SIG-M5 (cell line): ENCODE measurements around the gene CSF1.

Source experiments
- DNase-seq: peaks from one replicate; lab custom pipeline; 2025; lab: John Stamatoyannopoulos, UW

CSF1 gene

DNA sequence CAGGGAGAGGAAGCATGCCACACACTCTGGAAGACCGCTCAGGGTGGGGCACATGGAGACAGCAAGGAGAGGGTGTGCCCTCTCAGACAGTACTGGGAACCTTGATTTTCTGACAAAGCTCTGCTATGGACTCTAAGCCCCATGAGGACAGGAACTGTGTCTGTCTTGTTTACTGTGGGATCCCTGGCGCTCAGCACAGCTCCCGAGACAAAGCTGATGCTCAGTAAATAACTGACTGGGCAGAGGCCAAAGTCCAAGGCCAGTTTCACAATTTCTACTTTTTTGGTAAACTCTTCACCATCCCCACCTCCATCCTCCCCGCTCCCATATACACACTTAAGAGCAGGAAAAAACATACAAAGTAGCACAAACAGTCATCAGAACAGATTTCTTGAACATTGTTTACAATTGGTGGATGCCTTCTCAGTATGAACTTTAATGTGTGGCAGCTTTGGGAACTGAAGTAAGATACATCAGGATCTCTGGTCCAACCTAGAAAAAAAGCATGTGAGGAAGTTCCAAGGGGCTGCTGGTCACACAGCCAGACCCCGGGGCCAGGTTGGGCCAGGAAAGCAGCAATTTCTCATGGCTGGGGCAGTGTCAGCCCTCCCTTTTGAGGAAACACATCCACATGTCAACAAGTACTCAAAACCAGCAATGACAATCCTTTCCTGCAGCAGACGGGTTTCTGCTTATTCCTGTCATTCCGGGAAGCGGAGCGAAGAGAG is 68.3 kb downstream of the CSF1 start:
- no peak for DNase-seq

DNA sequence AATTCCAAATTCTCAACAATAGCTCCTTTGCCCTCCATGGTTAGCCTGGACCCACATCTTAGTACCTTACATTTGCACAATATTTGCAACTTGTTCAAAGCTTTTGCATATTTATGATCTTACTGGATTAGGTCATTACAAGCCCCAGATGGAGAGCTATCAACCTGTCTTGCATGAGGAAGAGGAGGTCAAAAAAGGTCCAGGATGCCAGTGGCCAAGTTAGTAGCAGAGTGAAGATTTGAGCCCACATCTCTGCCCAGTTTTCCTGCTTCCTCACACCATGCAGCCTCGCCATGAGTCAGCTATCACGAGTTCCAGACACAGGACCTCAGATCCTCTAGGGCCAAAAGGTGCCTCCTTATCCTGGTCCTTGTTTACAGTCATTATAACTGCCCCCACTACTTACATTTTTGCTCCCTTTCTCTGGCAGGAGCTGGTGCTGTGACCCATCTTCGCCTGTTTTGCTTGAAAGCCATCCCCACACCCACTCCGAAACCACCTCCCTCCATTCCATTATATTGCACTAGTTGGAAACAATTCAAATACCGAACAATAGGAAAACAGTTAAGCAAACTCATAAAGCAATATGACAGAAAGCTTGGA is 68.9 kb downstream of the CSF1 start:
- DNase-seq, result no peak
